ENCODE data around the gene PPFIBP1. TPM values are rescaled to one million over a fixed set of nuclear protein-coding genes. Genes with fewer than 3 reads are reported as not detected.

Gene PPFIBP1
- total RNA-seq, 1 donor from 2014 or later: 84.1 TPM

- Mint-ChIP-seq H3K4me1 (ENCODE audit: unreplicated experiment) (peaks cover 61% of the 10 kb centered on the region), H3K36me3 (ENCODE audit: unreplicated experiment) (peaks cover 5% of the 10 kb centered on the region), H3K4me3 (ENCODE audit: unreplicated experiment) (peak overlapping the region; percentile 88), H3K9me3 (ENCODE audit: unreplicated experiment) (no peaks in the 10 kb centered on the region), H3K27ac (ENCODE audit: unreplicated experiment) (peak overlapping the region; percentile 88), H3K27me3 (ENCODE audit: unreplicated experiment) (no peaks in the 10 kb centered on the region)
- DNase-seq (ENCODE audit: extremely low spot score, unreplicated experiment): no peak
- TF ChIP-seq, protein P1, sequence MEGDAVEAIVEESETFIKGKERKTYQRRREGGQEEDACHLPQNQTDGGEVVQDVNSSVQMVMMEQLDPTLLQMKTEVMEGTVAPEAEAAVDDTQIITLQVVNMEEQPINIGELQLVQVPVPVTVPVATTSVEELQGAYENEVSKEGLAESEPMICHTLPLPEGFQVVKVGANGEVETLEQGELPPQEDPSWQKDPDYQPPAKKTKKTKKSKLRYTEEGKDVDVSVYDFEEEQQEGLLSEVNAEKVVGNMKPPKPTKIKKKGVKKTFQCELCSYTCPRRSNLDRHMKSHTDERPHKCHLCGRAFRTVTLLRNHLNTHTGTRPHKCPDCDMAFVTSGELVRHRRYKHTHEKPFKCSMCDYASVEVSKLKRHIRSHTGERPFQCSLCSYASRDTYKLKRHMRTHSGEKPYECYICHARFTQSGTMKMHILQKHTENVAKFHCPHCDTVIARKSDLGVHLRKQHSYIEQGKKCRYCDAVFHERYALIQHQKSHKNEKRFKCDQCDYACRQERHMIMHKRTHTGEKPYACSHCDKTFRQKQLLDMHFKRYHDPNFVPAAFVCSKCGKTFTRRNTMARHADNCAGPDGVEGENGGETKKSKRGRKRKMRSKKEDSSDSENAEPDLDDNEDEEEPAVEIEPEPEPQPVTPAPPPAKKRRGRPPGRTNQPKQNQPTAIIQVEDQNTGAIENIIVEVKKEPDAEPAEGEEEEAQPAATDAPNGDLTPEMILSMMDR (IDR thresholded peaks at IDR 0.05): no peak
Measured at GRCh38 chr12:27524494-27524835, 459 bp downstream of the PPFIBP1 start.

DNA sequence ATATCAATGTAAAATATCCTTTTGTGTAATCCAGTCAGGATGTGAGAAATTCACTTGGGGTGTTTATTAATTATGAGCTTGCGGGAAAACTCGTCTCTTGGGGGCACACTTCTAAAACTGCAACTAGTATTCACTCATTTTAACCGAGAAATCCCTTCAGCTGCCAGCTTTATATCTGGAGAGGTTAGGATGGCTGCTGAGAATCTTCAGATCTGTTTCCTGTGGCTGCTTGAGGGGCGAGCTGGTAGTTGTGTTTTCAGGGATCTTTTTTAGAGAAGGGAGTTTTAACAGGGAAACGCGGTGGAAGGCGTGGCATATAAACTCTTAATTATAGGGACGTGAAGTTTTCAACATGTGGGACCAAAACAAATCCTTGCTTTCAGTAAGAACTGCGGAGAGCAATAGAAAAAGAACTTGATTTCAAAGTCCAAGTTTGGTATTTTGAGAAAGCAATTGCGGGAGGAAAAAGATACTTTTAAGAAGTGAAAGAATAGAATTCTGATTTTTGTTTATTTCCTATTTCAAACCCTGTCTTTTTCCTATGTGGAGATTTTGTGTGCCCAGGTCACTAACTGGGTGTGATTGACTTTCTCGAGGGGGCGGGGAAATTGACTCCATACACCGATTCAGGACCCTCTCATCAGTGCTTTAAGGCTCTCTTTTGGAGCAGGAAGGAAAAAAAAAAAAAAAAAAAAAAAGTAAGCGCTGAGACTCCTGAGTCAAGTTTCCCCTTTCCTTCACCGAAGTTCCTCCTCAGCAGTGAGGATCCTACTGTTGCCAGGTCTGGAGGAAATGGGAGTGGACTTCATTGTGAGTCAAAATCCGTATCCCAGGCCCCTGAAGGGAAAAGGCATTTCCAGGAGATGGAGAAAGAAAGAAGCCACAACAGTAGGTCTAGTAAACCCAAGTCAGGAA is 1.1 kb downstream of the PPFIBP1 start:
- Mint-ChIP-seq H3K4me1 (ENCODE audit: unreplicated experiment) (peaks cover 67% of the 10 kb centered on the region), H3K27ac (ENCODE audit: unreplicated experiment) (peak overlapping the region; percentile 88)
- DNase-seq (ENCODE audit: extremely low spot score, unreplicated experiment): no peak

GRCh38 chr12:27527512-27527911 is 3.5 kb downstream of the PPFIBP1 start:
- no peak overlapping the region for H3K27ac Mint-ChIP-seq (ENCODE audit: unreplicated experiment)
- no peak for DNase-seq (ENCODE audit: extremely low spot score, unreplicated experiment)
- no peak overlapping the region for H3K4me3 Mint-ChIP-seq (ENCODE audit: unreplicated experiment)
- TF ChIP-seq, protein P1 (IDR thresholded peaks at IDR 0.05): no peak
- H3K9me3 Mint-ChIP-seq (ENCODE audit: unreplicated experiment): no peaks in the 10 kb centered on the region
- H3K36me3 Mint-ChIP-seq (ENCODE audit: unreplicated experiment): peaks cover 3% of the 10 kb centered on the region
- peaks cover 65% of the 10 kb centered on the region for H3K4me1 Mint-ChIP-seq (ENCODE audit: unreplicated experiment)
- H3K27me3 Mint-ChIP-seq (ENCODE audit: unreplicated experiment): no peaks in the 10 kb centered on the region

More for the DNA sequence above, 1.1 kb downstream of the PPFIBP1 start:
- Mint-ChIP-seq H3K27me3 (ENCODE audit: unreplicated experiment) (no peaks in the 10 kb centered on the region), H3K4me3 (ENCODE audit: unreplicated experiment) (peak overlapping the region; percentile 88), H3K36me3 (ENCODE audit: unreplicated experiment) (peaks cover 5% of the 10 kb centered on the region), H3K9me3 (ENCODE audit: unreplicated experiment) (no peaks in the 10 kb centered on the region)
- TF ChIP-seq, protein P1 (IDR thresholded peaks at IDR 0.05): peak; percentile 31

DNA sequence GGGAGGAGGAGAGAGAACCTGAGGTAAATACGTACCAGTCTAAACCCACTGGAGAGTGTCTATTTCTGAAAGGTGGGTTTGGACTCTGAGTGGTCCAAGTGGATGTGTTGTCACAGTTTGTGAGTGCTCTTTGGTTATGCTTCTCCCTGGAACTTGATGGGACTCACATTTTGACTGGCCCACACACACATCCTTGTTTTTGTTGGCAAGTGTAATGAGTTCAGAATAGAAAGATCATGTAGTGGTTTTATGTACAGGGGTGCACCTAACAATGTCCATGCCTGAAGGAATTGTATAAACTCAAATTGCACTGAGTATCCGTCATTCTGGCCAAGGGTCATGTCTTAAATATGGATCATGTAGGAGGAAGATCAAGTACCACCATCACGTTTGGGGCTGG is 4.8 kb downstream of the PPFIBP1 start:
- Mint-ChIP-seq H3K27me3 (ENCODE audit: unreplicated experiment) (no peaks in the 10 kb centered on the region), H3K27ac (ENCODE audit: unreplicated experiment) (peak overlapping the region; percentile 45), H3K9me3 (ENCODE audit: unreplicated experiment) (no peaks in the 10 kb centered on the region), H3K4me1 (ENCODE audit: unreplicated experiment) (peaks cover 61% of the 10 kb centered on the region), H3K4me3 (ENCODE audit: unreplicated experiment) (no peak overlapping the region), H3K36me3 (ENCODE audit: unreplicated experiment) (peaks cover 3% of the 10 kb centered on the region)
- no peak for DNase-seq (ENCODE audit: extremely low spot score, unreplicated experiment)
- TF ChIP-seq, protein P1 (IDR thresholded peaks at IDR 0.05): no peak

- H3K4me1 Mint-ChIP-seq (ENCODE audit: unreplicated experiment): peaks cover 68% of the 10 kb centered on the region
- H3K27ac Mint-ChIP-seq (ENCODE audit: unreplicated experiment): peak overlapping the region; percentile 79
- peaks cover 9% of the 10 kb centered on the region for H3K36me3 Mint-ChIP-seq (ENCODE audit: unreplicated experiment)
- H3K4me3 Mint-ChIP-seq (ENCODE audit: unreplicated experiment): no peak overlapping the region
- no peak for DNase-seq (ENCODE audit: extremely low spot score, unreplicated experiment)
- no peaks in the 10 kb centered on the region for H3K27me3 Mint-ChIP-seq (ENCODE audit: unreplicated experiment)
- TF ChIP-seq, protein P1 (IDR thresholded peaks at IDR 0.05): no peak
- no peaks in the 10 kb centered on the region for H3K9me3 Mint-ChIP-seq (ENCODE audit: unreplicated experiment)
Measured at GRCh38 chr12:27530157-27530922, 6.3 kb downstream of the PPFIBP1 start.
